HepG2 (cell line): Measurements from ENCODE around the gene CC2D1A. TPM values are rescaled to one million over a fixed set of nuclear protein-coding genes. Genes with fewer than 3 reads are reported as not detected.

Experiments used
- ARNT ChIP-seq: fragments of 450-650 bp; IDR thresholded peaks from 2 replicates; pipeline ENCODE4 v1.6.1; 2017
- BCL6 ChIP-seq: IDR thresholded peaks from 2 replicates; pipeline ENCODE4 v1.6.1; 2016; ENCODE audit warnings: missing genetic modification reagents, missing compliant biosample characterization
- EP300 ChIP-seq, 3 experiments: sonication (generic) in 1 of 3; formaldehyde crosslinking in 1 of 3; IDR thresholded peaks; 2 replicates each; pipeline versions ENCODE4 v1.5.1 to v1.6.1; 2011 to 2020; ENCODE audit warnings: low read depth in 2 of 3, low read length in 2 of 3, borderline replicate concordance in 1 of 3, improper control_type of control experiment in 1 of 3, mild to moderate bottlenecking in 1 of 3, missing genetic modification reagents in 1 of 3, moderate library complexity in 1 of 3
- ERF ChIP-seq: IDR thresholded peaks from 2 replicates; pipeline ENCODE4 v1.6.1; 2018; ENCODE audit warnings: missing biosample characterization, missing genetic modification reagents
- FOXA1 ChIP-seq, 2 experiments: fragments of 450-650 bp in 1 of 2; sonication (generic) in 1 of 2; formaldehyde crosslinking in 1 of 2; IDR thresholded peaks; 2 replicates each; pipeline versions ENCODE4 v1.4.0 to v1.6.1; 2016 to 2020; ENCODE audit warnings: missing genetic modification reagents in 1 of 2
- FOXP4 ChIP-seq: sonication (generic); formaldehyde crosslinking; IDR thresholded peaks from 2 replicates; pipeline ENCODE4 v1.4.0; 2020; ENCODE audit warnings: missing genetic modification reagents
- RARG ChIP-seq: sonication (generic); formaldehyde crosslinking; IDR thresholded peaks from 2 replicates; pipeline ENCODE4 v1.4.0; 2020; ENCODE audit warnings: low read depth, mild to moderate bottlenecking, missing genetic modification reagents
- SAFB2 ChIP-seq: sonication (generic); formaldehyde crosslinking; IDR thresholded peaks from 2 replicates; pipeline ENCODE4 v1.5.1; 2020; ENCODE audit warnings: missing genetic modification reagents, low read depth, mild to moderate bottlenecking, borderline replicate concordance
- SNAPC5 ChIP-seq: sonication (generic); formaldehyde crosslinking; IDR thresholded peaks from 2 replicates; pipeline ENCODE4 v1.8.1; 2023; ENCODE audit warnings: mild to moderate bottlenecking, missing genetic modification reagents, borderline replicate concordance
- SRSF9 ChIP-seq: fragments of 200-400 bp; formaldehyde crosslinking; IDR thresholded peaks from 2 replicates; pipeline ENCODE4 v1.6.1; 2018; ENCODE audit warnings: borderline replicate concordance, mild to moderate bottlenecking, low read depth, low read length; ENCODE audit not compliant: insufficient read depth, poor library complexity, severe bottlenecking
- ZNF17 ChIP-seq: sonication (generic); formaldehyde crosslinking; IDR thresholded peaks from 2 replicates; pipeline ENCODE4 v1.5.0; 2020; ENCODE audit warnings: mild to moderate bottlenecking, missing genetic modification reagents
- ZNF234 ChIP-seq: sonication (generic); formaldehyde crosslinking; conservative IDR thresholded peaks from 2 replicates; pipeline ENCODE4 v1.5.1; 2020; ENCODE audit warnings: mild to moderate bottlenecking, missing genetic modification reagents
- ZNF256 ChIP-seq: sonication (generic); formaldehyde crosslinking; conservative IDR thresholded peaks from 2 replicates; pipeline ENCODE4 v1.4.0; 2020; ENCODE audit warnings: missing genetic modification reagents
- ZNF564 ChIP-seq: sonication (generic); formaldehyde crosslinking; IDR thresholded peaks from 2 replicates; pipeline ENCODE4 v1.8.1; 2023; ENCODE audit warnings: mild to moderate bottlenecking, missing genetic modification reagents
- ZNF598 ChIP-seq: sonication (generic); formaldehyde crosslinking; IDR thresholded peaks from 2 replicates; pipeline ENCODE4 v1.5.1; 2020; ENCODE audit warnings: mild to moderate bottlenecking, missing genetic modification reagents, borderline replicate concordance
- ZNF629 ChIP-seq: sonication (generic); formaldehyde crosslinking; conservative IDR thresholded peaks from 2 replicates; pipeline ENCODE4 v1.5.0; 2020; ENCODE audit warnings: missing genetic modification reagents
- ZNF674 ChIP-seq: sonication (generic); formaldehyde crosslinking; IDR thresholded peaks from 2 replicates; pipeline ENCODE4 v1.5.0; 2020; ENCODE audit warnings: low read depth, mild to moderate bottlenecking, missing genetic modification reagents
- ZNF792 ChIP-seq: IDR thresholded peaks from 2 replicates; pipeline ENCODE4 v1.6.1; 2016
- polyA plus RNA-seq, 8 experiments: library from polyadenylated mRNA; depleted of rRNA in 3 of 8; stranded (reverse) in 7 of 8; unstranded in 1 of 8; fragments of >200 nt; fragmentation: Illumina TruSeq in 4 of 8; extraction: Trizol in 4 of 8; gene quantifications; 2 replicates each; pipeline versions ENCODE4 v1.2.1 to v1.2.3, GENCODE V29; 2011 to 2016; ENCODE audit warnings: low read depth in 4 of 8, missing spikeins in 1 of 8, mixed read lengths in 1 of 8; ENCODE audit not compliant: insufficient read depth in 1 of 8
- total RNA-seq, 5 experiments: library from RNA; depleted of rRNA; stranded (reverse); fragments of >200 nt; fragmentation: Illumina TruSeq; extraction: Trizol; gene quantifications; 2 replicates each; pipeline ENCODE4 v1.2.3, GENCODE V29; 2016; ENCODE audit warnings: low read depth in 1 of 5
- TF ChIP-seq, protein P1 (sequence below): sonication (generic); IDR thresholded peaks from 2 replicates; pipeline ENCODE4 v1.6.1; 2016; ENCODE audit warnings: low read depth, borderline replicate concordance
- TF ChIP-seq, protein P2 (sequence below): conservative IDR thresholded peaks from 2 replicates; pipeline ENCODE4 v1.6.1; 2018; ENCODE audit warnings: missing genetic modification reagents
- TF ChIP-seq, protein P3 (sequence below): sonication (generic); formaldehyde crosslinking; IDR thresholded peaks from 2 replicates; pipeline ENCODE4 v1.9.0; 2021; ENCODE audit warnings: missing genetic modification reagents, mild to moderate bottlenecking, borderline replicate concordance
- TF ChIP-seq, protein P4 (sequence below): sonication (generic); formaldehyde crosslinking; IDR thresholded peaks from 2 replicates; pipeline ENCODE4 v1.4.0; 2020; ENCODE audit warnings: missing genetic modification reagents, mild to moderate bottlenecking, borderline replicate concordance

The CC2D1A gene
- total and polyA plus RNA-seq, 2 of the 13 experiments (the other 11 are each of a cell fraction or from before 2014, with no cell fraction given): 9.7 to 11.5 TPM

- TF ChIP-seq, protein P1, sequence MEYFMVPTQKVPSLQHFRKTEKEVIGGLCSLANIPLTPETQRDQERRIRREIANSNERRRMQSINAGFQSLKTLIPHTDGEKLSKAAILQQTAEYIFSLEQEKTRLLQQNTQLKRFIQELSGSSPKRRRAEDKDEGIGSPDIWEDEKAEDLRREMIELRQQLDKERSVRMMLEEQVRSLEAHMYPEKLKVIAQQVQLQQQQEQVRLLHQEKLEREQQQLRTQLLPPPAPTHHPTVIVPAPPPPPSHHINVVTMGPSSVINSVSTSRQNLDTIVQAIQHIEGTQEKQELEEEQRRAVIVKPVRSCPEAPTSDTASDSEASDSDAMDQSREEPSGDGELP: no peak
- TF ChIP-seq RARG (CRISPR knock-in tag) (no peak), EP300 (IDR thresholded peaks at IDR 0.05; ENCODE audit: low read depth in 2 of 2, low read length in 2 of 2) (no peak), EP300 (CRISPR knock-in tag; IDR thresholded peaks at IDR 0.05; ENCODE audit: borderline replicate concordance) (no peak), ZNF629 (CRISPR knock-in tag) (no peak), ZNF234 (no peak), ERF (CRISPR knock-in tag) (peak; percentile 49; the same call in 1 of the 2 replicates), ARNT (no peak), ZNF564 (no peak), SAFB2 (0 out of 2 replicates have a peak, but pooled peaks have one; percentile 41), FOXP4 (CRISPR knock-in tag) (no peak), ZNF256 (CRISPR knock-in tag) (no peak), FOXA1 (IDR thresholded peaks at IDR 0.05) (no peak), FOXA1 (CRISPR knock-in tag; IDR thresholded peaks at IDR 0.05) (no peak), SRSF9 (no peak), ZNF674 (CRISPR knock-in tag) (no peak), ZNF17 (no peak), BCL6 (CRISPR knock-in tag) (no peak), ZNF792 (CRISPR knock-in tag) (0 out of 2 replicates have a peak, but pooled peaks have one; percentile 41), ZNF598 (CRISPR knock-in tag) (0 out of 2 replicates have a peak, but pooled peaks have one; percentile 16), SNAPC5 (CRISPR knock-in tag) (no peak)
- TF ChIP-seq, protein P2, sequence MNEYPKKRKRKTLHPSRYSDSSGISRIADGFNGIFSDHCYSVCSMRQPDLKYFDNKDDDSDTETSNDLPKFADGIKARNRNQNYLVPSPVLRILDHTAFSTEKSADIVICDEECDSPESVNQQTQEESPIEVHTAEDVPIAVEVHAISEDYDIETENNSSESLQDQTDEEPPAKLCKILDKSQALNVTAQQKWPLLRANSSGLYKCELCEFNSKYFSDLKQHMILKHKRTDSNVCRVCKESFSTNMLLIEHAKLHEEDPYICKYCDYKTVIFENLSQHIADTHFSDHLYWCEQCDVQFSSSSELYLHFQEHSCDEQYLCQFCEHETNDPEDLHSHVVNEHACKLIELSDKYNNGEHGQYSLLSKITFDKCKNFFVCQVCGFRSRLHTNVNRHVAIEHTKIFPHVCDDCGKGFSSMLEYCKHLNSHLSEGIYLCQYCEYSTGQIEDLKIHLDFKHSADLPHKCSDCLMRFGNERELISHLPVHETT (CRISPR knock-in tag): no peak
- TF ChIP-seq, protein P3, sequence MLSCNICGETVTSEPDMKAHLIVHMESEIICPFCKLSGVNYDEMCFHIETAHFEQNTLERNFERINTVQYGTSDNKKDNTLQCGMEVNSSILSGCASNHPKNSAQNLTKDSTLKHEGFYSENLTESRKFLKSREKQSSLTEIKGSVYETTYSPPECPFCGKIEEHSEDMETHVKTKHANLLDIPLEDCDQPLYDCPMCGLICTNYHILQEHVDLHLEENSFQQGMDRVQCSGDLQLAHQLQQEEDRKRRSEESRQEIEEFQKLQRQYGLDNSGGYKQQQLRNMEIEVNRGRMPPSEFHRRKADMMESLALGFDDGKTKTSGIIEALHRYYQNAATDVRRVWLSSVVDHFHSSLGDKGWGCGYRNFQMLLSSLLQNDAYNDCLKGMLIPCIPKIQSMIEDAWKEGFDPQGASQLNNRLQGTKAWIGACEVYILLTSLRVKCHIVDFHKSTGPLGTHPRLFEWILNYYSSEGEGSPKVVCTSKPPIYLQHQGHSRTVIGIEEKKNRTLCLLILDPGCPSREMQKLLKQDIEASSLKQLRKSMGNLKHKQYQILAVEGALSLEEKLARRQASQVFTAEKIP (CRISPR knock-in tag): no peak
- TF ChIP-seq, protein P4, sequence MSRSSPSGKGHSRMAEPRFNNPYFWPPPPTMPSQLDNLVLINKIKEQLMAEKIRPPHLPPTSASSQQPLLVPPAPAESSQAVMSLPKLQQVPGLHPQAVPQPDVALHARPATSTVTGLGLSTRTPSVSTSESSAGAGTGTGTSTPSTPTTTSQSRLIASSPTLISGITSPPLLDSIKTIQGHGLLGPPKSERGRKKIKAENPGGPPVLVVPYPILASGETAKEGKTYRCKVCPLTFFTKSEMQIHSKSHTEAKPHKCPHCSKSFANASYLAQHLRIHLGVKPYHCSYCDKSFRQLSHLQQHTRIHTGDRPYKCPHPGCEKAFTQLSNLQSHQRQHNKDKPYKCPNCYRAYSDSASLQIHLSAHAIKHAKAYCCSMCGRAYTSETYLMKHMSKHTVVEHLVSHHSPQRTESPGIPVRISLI (CRISPR knock-in tag): no peak
Measured at GRCh38 chr19:13952154-13952930, 46.3 kb downstream of the CC2D1A start, which contains the start of gene DCAF15 (continued).
